Suppressor macrophage treated with lipopolysaccharide for 1 hour (primary cell): ENCODE measurements around the gene SPON1.
"Not testable (repeated sequence)": the region's sequence is repeated elsewhere in the genome, so short reads cannot be mapped to it uniquely, and the experiment has no call there.

Experiments used
- DNase-seq, 3 donors: peaks; one replicate each; pipeline ENCODE4 v3.0.0-alpha.2; 2020 to 2022

Gene SPON1

DNA sequence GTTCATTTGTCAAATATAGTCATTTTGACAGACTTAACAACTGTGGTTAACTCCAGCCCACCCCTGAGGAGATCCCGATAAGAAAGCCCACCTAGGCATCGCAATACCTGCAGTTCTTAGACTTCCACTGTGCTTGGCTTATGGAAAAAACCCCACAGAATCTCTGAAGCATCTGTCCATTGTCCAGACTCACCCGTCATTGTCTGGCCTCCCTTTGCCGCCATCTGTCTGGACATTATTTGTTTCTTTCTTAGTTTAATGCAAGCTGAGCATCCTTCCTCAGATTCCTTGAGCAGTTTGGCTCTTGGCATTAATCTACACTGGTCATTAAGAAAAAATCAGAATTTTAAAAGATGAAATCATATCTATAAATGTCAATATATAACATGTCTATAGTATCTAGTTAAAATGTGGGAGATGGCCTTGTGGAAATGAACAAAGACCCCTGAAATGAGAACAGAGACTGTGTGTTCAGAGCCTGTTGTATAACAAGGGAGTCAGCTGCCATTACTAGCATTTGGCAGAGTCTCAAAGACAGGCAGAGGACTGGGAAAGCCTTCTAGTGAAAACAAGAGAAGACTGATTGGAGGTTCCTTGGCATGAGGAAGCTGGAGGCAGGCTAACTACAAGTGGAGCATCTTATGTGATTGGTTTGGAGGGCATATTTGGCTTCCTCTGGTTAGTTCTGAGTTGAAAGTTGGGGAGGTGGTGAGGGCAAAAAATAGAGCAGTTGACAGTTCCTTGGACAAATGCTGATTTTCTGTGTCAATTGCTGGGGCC, 80.4 kb downstream of the SPON1 start:
- no peak for DNase-seq

DNA sequence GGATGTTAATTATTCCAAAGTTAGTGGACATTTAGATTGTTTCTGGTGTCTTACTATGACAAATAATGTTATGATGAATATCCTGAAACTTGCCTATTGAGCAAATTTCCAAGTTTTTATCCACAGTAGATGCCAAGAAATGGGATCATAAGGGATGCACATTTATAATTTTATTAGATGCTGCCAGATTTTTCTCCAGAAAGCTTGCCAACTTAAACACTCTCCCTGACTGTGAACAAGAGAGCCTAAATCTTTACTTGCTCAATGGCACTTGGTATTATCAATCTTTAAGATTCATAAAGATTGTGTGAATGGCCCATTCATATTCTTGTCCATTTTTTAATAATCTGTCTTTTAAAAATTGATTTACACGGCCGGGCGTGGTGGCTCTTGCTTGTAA, 82.4 kb downstream of the SPON1 start:
- no peak for DNase-seq

DNA sequence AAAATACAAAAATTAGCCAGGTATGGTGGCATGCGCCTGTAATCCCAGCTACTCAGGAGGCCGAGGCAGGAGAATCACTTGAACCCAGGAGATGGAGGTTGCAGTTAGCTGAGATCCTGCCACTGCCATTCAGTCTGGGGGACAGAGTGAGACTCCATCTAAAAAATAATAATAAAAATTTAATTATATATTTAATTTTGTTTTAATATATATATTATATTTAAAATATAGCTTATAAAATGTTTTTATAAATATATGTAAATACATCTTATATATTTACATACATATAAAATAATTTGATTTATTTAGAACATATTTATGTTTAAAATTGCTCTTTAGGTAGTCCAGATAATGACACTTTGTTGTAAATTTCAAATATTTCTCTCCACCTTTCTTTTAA, 82.9 kb downstream of the SPON1 start:
- no peak for DNase-seq

DNA sequence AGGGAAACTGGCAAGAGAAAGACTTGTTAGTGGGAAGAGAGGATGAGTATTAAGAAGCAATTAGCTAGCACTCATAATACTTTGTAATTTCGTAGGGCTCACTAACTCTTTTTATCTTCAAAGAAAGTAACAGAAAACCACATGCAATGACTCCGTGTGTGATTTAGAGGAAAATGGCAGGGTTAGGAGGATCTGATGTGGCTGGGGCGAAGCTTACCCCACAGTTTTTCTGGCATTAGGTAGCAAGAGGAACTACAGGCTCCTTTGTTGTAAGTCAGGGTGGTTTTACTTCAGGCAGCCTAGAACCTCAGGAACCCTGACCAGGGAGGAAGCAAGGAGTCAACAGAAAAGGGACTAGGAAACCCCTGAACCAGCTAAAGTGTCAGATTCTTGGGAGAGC, 89.7 kb downstream of the SPON1 start:
- DNase-seq, result no peak

DNA sequence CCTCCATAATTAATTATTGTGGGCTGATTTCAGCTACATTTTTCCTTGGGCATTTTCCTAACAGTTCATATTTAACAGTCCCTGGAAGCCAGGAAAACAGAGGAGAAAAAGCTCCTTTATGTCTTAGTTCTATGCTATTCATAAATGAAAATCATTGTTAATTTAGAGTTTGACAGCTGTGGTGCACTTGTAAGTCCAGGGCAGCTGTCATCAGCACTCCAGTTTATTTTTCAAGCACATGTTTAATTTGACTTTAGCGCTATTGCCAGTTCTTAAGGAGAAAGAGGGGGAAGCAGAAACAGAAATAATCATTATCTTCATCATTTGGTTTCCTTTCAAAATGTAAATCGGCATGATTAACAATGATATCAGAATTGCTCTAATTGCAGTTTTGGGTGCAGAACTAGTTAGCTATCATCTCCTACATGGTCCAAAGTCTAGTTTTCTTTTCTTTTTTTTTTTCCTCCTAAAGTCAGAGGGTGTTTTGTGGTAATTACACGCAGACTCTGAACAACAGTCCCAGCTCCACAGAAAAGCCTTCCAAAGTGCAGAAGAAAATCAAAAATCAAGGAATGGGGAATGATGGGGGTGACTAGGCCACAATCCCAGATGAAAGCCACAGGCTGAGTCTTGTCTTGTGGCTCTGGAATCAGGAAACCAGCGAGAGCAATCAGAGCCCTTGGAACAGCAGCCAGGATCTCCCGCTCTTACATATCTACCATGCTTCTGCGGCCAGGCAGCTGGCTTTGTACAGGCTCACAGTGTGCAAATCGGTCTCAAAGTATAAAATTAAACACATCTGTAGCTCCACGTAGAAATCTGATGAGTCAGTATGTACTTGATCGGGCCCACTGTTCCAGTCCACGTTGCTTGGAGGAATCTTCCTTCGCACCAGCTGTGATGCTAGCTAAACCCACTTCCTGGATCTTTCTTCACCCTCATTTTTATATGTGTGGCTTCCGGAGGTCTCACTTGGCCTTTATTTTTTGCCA, 91.9 kb downstream of the SPON1 start:
- DNase-seq, result no peak

DNA sequence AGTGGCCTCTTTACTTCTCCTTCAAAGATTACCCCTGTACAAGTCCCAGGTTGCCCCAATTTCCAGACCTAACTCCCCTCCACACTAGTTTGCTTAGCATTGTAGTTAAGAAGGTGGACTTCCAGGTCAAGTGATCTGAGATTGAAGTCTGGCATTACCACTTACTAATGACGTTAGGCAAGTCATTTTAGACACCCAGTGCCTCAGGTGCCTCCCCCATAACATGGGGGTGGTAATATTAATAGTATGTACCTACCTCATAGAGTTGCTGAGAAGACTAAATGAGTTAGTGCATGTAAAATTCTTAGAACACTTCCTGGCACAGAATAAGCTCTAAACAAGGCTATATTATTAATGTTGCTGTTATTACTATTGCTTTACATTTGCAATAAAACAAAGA, 93.4 kb downstream of the SPON1 start:
- DNase-seq, result no peak

DNA sequence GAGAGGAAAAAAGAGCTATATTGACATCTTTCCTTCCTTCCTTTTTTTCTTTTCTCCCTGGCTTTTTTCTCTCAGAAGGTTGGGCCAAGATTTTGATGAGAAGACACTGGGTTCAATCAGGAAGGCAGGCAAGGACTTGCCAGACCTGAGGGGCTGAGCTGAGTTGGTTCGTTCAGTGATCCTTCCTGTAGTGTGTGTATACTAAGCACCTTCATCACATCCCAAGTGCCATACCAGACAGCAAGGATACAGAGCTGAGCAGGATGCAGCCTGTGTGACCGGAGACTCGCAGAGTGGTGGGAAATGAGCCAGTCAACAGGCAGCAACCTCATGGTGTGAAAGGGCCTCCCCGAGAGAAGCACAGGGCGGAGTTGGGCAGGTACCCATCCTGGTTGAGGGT, 95.5 kb downstream of the SPON1 start:
- no peak for DNase-seq

DNA sequence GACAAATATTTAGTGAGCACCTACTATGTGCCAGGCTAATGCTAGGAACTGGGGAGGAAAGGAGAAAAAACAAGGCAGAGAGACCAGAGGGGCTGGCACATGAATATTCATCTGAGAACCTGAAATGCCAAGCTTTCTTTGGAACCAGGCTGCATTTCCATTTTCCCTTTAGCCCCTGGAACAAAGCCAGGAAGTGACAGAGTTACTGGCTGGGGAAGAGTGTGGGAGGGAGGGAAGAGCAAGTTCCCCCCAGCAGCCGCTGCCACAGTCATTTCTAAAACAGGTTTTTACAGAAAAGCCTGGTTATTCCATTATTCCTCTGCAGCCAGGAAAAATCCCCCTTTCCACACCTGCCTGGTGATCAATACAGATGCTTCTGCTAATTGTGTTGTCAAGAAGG, 97.0 kb downstream of the SPON1 start:
- peak; percentile 20 to 61 (median 36) for DNase-seq

DNA sequence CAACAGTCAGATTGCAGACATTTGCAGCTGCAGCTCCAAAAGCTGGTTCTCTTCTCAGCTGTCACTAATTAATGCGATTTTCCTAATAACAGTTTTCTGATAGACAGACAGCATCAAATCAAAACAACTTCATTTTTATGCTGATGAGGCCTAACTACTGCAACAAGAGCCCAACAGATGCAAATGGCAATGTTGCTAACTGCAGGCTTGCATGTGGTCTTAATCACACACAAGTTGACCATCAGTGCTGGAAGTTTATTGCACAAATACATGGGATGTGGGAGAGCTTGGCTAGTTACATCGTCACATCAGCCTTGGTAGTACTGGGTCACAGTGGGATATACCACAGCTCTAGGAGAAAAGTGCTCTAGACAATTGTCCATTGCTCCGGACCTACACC, 99.2 kb downstream of the SPON1 start:
- DNase-seq, result no peak

DNA sequence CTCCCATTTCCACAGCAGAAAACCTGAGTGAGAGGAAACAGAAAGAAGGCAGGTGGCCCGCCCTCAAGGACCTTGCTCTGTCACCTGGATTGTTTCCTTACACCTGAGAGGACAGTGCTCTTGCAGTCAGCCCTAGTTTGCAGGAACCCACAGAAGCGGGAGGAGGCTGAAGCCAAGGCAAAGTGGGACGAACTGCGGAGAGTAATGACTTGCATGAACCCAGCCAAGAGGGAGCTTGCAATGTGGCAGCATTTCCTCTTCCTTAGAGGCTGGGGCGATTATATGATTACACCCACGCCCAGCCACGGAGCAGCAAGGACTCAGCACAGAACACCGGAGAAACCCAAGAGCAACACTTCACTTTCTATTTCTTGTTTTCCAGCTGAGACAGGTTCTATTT, 102.6 kb downstream of the SPON1 start:
- peak; percentile 38 to 69 (median 39) for DNase-seq

DNA sequence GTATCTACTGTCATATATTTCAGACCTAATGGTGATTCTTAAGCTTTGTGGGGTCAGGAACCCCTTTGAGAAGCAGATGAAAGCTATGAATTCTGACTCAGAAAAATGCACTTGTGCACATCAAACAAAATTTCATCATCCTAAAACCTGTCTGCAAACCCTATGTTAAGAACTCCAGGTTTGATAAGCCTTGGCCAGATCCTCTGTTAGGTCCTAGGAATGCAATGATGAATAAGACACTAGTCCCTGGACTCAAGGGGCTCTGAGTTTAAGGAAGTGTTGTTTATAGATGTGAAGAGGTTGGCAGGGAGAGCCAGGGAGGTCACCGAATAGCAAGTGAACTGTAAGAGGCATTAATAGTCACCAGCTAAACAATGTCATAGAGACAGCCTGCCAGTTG, 103.2 kb downstream of the SPON1 start:
- no peak for DNase-seq

DNA sequence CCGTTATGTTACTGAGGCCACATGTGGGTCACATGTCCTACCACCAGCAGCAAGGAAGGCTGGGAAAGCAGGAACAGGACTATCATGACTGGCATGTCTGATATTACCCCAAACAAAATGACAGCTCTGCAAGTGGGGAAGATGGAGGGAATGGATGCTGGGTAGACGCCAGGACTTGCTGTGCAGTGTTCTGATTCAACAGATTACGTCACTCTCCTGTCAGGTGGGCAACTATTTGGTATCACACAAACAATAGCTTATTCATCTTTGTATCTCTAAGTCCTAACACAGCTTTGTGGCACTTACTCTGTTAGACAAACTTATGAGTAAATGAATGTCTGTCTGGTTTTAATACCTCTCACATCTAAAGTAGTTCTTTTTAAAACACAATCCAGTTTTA, 105.2 kb downstream of the SPON1 start:
- no peak for DNase-seq

DNA sequence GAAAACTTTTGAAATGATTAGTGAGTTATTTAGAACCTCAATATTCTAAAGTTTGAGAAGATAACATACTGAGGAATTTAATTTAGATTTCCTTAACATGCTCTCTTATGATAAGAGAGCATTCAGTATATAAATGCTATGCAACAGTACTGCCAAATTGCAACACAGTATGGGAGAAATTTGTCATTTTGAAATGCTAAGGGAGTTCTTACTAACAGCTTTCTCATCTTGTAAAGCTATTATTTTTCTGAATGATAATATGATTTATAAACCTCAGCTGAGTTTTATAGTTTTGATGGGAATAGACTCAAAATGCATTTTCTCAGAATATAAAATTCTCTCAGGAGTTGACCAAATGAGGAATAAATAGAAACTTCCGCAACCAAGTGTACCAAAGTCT, 108.4 kb downstream of the SPON1 start:
- no peak for DNase-seq

DNA sequence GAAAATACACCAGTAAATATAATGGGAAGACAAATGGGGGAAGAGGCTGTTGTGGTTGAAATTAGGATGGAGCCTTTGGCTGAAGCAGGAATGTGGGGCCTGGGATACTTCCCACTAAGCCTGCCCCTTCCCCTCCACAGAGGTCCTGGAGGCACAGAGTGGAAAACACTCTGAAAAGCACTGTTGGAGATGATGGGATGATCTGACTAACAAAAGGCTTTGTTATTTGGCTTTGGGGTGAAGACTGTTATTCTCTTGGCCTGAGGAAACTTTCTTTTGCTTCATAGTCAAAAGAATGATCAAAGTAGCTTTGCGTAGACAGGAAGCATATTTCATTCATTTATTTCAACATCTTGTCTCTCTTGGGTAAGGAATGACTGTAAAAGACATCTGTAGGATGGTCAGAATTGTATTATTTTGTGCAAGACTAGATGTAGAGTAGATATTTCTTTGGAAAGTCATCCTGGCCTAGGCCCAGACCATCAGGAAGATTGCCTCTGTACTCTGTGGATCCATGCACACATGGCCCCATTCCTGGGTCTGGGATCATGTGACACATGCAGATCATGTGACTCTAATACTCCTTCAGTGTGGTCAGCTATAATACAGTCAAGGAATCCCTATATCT, 111.4 kb downstream of the SPON1 start:
- no peak for DNase-seq

DNA sequence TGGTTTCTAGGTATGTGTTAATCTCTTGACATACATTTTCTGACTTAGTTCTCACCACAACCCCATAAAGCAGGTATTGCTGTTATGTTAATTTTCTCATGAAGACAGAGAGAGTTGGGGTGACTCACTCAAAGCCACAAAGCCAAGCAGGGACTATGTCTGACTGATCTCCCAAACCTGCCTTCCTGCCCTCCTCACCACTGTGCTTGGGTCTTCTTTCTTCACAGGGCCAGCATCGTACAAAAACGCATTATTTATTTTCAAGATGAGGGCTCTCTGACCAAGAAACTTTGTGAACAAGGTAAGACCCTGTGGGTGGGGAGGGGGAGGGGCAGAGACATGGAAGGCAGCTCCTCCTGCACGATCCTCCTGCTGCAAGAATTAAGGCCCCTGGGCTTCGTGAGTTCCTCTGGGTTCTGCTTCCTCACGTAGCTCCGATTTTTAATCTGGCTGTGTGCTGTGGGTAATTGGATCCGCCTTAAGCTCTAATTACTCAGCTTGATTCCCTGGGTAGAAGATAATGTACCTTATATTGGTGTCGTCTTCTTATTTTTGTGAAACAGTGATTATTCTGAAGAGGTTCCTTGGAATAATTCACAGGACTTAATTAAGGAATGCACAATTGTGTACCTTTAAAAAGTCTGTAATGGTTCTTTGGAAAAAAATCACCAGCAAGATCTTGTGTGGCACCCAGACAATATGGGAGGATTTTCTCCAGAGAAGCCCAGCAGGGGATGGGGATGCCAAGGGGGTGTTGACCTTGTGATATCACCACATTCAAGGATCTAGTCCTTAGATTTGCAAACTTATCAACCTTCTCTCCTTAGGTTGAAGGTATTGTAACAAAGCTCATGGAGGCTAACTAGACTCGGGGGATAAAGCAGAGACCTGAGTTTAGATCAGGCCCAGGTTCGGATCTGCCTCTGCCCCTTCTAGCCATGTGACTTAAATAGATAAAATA, 112.9 kb downstream of the SPON1 start:
- no peak for DNase-seq

DNA sequence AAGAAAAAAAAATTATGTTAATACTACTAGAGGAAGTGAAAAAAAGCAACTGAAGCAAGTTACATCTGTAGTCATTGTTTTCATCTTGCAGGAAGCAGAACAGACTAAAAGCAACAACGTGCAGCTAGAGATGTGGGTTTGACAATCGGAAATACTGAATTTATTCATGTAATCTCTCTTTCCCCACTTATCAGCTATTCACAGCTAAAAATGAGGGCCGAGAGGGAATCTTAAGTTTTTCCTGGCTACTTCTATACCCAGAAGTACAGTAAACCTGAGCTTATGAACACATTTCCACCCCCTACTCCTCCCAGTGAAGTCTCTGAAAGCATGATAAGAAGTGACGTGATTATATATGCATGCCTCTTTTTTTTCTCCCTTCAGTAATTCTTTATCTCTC, 116.5 kb downstream of the SPON1 start:
- peak; percentile 13 to 36 (median 23) for DNase-seq

DNA sequence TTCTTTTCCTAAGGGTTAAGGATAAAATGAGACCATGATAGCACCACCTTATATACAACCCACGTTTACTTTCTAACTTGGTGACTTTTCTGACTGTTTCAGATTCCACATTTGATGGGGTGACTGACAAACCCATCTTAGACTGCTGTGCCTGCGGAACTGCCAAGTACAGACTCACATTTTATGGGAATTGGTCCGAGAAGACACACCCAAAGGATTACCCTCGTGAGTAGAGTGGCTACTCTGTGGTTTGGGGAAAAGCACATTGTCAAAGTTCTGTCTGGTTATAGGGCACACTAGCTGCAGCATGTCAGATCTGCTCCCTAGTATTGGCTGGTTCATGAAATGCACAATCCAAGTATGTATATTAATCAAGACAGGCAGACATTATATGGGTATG, 117.3 kb downstream of the SPON1 start:
- no peak for DNase-seq

DNA sequence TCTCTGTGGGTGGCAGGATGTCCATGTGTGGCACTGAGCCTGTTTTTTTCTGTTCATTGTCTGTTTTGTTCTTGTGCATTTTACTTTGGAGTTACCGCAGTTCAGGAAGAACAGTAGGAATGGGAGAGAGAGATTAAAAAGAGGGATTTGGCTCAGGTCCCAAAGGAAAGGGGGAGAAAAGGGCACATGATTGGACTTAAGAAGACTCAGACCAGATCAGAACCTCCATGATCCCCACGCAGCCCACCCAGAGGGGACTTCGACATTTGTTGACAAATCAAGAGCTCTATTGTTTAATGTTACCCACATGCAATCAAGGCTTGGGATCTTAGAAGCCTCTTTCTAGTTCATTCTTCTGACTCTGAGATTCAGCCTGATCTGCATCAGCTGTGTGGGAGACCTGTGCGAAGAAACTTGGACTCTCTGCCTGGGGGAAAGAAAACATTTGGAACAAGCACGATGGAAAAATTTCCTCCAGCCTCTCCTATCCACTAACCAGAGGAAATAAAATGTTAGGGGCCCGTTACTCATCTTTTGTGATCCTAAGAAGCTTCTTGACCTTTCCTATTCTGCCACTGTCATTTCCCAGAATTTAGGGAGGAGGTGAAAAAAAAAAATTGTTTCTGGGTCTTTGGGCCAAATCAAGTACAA, 119.2 kb downstream of the SPON1 start:
- DNase-seq, result no peak

DNA sequence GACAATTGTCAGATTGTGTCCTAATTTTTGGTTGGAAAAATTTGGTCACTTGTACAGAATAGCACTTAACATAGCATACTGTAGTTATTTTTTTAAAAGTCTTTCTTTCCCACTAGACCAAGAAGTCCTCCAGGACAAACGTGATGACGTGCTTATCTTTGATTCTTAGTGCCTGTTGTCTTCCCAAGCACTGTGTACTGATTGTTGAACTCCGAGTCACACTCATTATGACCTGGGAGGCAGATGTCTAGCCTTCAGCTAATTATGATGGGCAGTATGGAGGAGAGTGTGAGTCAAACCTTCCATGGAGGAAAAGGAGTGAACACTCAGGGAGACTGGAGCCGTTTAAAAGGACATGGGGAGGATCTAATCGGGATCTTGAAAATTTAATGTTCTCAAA, 119.8 kb downstream of the SPON1 start:
- DNase-seq, result no peak

DNA sequence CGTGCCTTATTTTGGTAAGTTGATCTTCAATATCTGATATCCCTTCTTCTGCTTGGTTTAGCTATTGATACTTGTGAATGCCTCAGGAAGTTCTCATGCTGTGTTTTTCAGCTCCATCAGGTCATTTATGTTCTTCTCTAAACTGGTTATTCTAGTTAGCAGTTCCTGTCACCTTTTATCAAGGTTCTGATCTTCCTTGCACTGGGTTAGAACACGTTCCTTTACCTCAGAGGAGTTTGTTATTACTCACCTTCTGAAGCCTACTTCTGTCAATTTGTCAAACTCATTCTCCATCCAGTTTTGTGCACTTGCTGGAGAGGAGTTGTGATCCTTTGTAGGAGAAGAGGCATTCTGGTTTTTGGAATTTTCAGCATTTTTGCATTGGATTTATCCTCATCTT, 126.3 kb downstream of the SPON1 start:
- not testable (repeated sequence) for DNase-seq

DNA sequence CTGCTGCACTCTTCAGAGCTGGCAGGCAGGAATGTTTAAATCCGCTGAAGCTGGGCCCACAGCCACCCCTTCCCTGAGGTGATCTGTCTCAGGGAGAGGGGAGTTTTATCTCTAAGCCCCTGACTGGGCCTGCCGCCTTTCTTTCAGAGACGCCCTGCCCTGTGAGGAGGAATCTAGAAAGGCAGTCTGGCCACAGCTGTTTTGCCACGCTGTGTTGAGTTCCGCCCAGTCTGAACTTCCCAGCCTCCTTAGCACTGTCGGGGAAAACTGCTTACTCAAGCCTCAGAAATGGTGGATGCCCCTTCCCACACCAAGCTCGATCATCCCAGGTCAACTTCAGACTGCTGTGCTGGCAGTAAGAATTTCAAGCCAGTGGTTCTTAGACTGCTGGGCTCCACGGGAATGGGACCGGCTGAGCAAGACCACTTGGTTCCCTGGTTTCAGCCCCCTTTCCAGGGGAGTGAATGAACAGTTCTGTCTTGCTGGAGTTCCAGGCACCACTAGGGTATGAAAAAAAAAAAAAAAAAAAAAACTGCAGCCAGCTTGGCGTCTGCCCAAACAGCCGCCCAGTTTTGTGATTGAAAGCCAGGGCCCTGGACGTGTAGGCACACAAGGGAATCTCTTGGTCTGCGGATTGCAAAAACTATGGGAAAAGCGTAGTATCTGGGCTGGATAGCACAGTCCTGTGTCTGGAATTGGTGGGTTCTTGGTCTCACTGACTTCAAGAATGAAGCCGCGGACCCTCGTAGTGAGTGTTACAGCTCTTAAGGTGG, 127.4 kb downstream of the SPON1 start:
- no peak for DNase-seq
